Astrocyte of the spinal cord (primary cell): ENCODE results near the gene CAPN8.
A peak's percentile ranks its signal among the peaks of the same experiment; 100 is the strongest.

Source experiments
- DNase-seq: peaks from one replicate; pipeline ENCODE4 v3.0.0; 2011; ENCODE audit warnings: low read depth, low spot score
- H3K4me3 ChIP-seq: 2 replicates; pipeline ENCODE4 v1.5.1; 2011; ENCODE audit warnings: low read depth, mild to moderate bottlenecking, low read length, moderate library complexity
- CTCF ChIP-seq: IDR thresholded peaks from 2 replicates; pipeline ENCODE4 v1.5.1; 2012; ENCODE audit warnings: low read depth, mild to moderate bottlenecking, low read length, inconsistent platforms
- in situ Hi-C: cut with HindIII; loops from 2 replicates; pipeline ENCODE4 v1.10.0; 2017; ENCODE audit warnings: low sequenced_read_pairs

CAPN8 gene

DNA sequence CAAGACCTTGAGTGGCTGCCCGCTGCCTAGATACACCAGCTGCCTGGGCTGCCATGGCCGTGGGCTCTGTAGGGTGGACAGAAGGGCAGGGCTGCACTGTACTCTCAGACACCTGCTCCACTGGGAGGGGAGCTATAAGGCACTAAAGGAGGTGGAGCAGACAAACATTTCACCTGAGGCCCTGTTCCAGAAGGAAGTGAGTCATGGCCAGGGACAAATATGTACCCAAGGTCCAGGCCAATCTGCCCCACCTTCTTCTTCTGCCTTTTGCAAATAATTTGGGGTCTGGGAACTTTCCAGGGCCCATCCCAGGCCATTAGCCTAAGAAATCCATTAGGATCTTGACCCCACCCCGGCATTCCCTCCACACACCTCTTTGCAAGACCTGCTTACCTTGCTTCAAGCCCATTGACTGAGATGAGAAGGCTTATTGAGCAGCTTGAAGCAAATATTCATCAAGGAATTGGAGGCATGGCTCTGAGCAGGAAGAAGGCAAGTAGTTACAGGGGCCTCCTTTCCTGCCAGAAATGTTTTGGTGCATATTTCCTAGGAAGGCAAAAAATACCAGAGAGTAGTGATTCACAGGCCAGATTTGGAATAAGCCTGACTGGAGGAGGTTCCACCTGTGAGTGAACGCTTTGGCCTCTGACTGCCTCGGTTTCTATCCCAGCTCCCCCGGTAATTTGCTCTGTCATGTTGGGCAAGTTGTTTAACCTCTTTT is at the start of gene CAPN8:
TSS of gene CAPN8 (minus strand) at position 110 of the 721 bp plus-strand sequence. CDS start at position 55, 55 bp downstream.
- DNase-seq: no peak
- H3K4me3 ChIP-seq: no peak within 1 kb of the TSS
- no peak for TF ChIP-seq CTCF
- in situ Hi-C loops: no loop called here

DNA sequence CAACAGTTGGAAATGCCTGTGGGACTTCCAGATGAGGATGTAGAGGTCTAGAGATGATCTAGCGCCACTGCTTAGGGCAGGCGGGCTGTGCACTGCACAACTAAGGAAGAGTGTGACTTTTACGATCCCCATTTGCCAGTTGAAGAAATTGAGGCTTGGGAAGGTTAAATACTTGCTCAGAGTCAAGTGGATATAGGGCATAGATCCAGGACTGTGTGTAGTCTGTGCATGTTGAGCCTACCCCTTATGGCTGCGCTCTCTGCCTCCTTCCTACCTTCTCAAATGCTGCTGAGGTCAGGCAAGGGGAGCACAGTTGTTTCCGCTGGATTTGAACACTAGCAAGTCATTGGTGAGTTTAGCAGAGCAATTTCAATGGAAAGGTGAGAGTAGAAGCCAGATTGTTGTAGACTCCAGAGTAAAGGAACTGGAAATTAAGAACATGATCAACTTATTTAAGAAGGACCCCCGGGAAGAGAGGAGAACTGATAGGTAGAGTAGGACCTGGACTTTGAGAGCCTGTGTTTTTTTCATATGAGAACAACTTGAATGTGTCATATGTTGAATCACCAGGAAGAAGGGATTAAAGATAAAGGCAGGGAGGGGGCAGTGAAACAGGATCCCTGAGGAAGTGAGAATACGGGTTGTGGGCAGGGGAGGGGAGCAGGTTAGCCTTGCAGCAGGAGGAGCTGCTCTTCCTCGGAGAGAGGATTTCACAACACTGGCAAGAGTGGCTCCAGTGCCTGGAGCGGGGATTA is 49.5 kb upstream of the CAPN8 start:
- peak; percentile 3 for TF ChIP-seq CTCF
- H3K4me3 ChIP-seq: peak overlapping the region; percentile 89
- DNase-seq: peak; percentile 83
- in situ Hi-C loops: no loop called here

- in situ Hi-C loops: no loop called here
- DNase-seq: no peak
- TF ChIP-seq CTCF: no peak
- H3K4me3 ChIP-seq: peak overlapping the region; percentile 89
Observed at GRCh38 chr1:223714421-223714724, 48.9 kb upstream of the CAPN8 start.

DNA sequence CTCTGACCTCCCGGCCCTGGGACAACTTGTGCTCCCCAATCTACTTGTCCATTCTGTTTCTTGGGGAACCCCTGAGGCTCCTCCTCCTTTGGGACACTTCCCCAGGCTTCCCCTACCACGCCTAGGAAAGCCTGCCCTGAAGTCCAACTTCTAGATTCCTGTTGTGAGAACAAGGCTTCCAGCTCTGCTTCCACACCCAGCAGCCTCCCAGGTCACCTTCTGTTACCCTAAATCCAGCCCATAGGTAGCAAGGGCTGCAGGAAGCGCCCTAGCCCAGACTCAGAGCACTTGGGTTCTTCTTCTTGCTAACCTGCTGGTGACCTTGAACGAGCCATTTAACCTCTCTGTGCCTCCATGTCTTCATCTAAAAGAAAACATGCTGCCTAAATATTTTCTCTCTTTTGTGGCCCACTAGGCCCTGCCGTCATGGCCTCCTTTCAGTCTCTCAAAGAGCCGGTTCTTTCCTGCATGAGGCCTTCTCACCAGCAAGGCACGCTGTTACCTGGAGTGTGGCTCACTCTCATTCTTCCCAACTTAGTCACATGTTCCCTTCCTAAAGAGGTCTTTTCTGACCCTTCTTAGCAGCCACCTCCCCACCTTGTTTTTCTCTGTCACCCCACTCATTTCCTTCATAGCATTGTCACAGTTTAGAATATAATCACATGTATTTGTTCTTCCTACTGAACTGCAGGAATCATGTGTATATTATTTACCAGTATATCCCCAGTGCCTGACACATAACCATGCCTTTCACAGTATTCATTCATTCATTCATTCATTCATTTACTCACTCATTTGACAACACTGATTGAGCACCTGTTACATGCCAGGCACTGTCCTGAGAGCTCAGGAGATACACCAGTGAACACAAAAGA is 48.3 kb upstream of the CAPN8 start:
- TF ChIP-seq CTCF: no peak
- DNase-seq: no peak
- H3K4me3 ChIP-seq: peak overlapping the region; percentile 89
- in situ Hi-C loops: no loop called here

DNA sequence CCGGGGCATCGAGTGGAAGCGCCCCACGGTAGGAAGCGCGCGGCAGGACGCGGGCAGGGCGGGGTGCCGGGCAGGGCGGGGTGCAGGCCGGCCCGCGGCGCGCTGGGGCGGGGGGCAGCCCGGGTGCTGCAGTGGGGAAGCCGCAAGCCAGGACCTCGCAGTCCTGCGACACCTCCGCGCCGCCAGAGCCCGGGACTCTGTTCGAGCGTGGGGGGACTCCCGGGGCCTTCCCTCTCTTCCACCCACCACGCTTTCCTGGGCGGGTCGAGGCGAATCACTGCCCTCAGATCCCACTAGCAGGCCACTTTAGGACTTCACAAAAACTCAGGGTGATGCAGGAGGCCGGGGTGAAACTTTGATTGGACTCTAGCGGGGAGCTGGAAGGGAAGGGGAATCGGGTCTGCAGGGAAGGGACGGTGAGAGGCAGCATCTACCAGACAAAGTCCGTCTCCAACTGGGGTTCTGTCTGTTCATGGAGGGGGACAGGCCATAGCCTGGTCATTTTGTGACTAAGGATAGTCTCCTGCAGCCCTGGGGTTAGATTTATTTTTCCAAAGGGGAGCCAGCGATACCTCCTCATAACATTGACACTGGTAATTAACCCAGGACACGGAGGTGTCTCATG is 47.5 kb upstream of the CAPN8 start:
- in situ Hi-C loops: no loop called here
- no peak for DNase-seq
- no peak for TF ChIP-seq CTCF
- peak overlapping the region; percentile 89 for H3K4me3 ChIP-seq

- in situ Hi-C loops: no loop called here
- TF ChIP-seq CTCF: peak; percentile 57
- H3K4me3 ChIP-seq: peak within 1 kb of the TSS; percentile 89
- DNase-seq: peak; percentile 84
Observed at GRCh38 chr1:223712194-223712849, 46.8 kb upstream of the CAPN8 start, which contains the start of gene CAPN2. Gene CAPN2, plus strand, starts transcription at chr1:223712539. Its CDS starts 102 bp downstream, at chr1:223712641.
